Vagina (tissue), 2 donors: ENCODE data around the gene CSNK2A1.
"Not testable (repeated sequence)": the region's sequence is repeated elsewhere in the genome, so short reads cannot be mapped to it uniquely, and the experiment has no call there.

Experiments
- CTCF ChIP-seq, 3 experiments: fragments of 450-650 bp in 2 of 3; fragments of 200-600 bp in 1 of 3; sonication (generic) in 1 of 3; IDR thresholded peaks; one replicate each; pipeline ENCODE4 v1.5.1; 2017 to 2019; ENCODE audit warnings: antibody characterized with exemption in 3 of 3, mild to moderate bottlenecking in 2 of 3, moderate library complexity in 2 of 3
- POLR2A ChIP-seq, 2 donors: fragments of 450-650 bp; IDR thresholded peaks; one replicate each; pipeline ENCODE4 v1.6.1; 2017; ENCODE audit warnings: antibody characterized with exemption in 2 of 2, mild to moderate bottlenecking in 2 of 2, moderate library complexity in 2 of 2

- not testable (repeated sequence) for TF ChIP-seq CTCF, POLR2A (IDR thresholded peaks at IDR 0.05)
Measured at GRCh38 chr20:476561-477249, 66.9 kb downstream of the CSNK2A1 start.
